Common myeloid progenitor, CD34-positive (primary cell): ENCODE measurements around the gene TARP.
"Not testable (repeated sequence)": the region's sequence is repeated elsewhere in the genome, so short reads cannot be mapped to it uniquely, and the experiment has no call there.

Source experiments
- CTCF ChIA-PET: fragments of 350-600 bp; sonication (Branson Sonifier 250); formaldehyde crosslinking; loops from one replicate; lab custom pipeline; 2021; ENCODE audit warnings: antibody characterized with exemption; lab: Charles Lee
- POLR2A ChIA-PET: fragments of 350-600 bp; sonication (Branson Sonifier 250); formaldehyde crosslinking; loops from one replicate; lab custom pipeline; 2021; ENCODE audit warnings: antibody characterized with exemption; lab: Charles Lee
- DNase-seq, 3 donors: peaks; one replicate each; pipeline versions ENCODE4 v3.0.0 to v3.0.0-alpha.2; 2013
- H3K27ac ChIP-seq, 2 experiments: 1 replicate in 1 of 2; 2 replicates in 1 of 2; pipeline ENCODE4 v1.7.0; 2013; ENCODE audit warnings: inconsistent platforms in 2 of 2, low read length in 2 of 2, mild to moderate bottlenecking in 2 of 2, low read depth in 1 of 2, moderate library complexity in 1 of 2; ENCODE audit not compliant: severe bottlenecking in 2 of 2, insufficient read depth in 1 of 2, poor library complexity in 1 of 2
- H3K27me3 ChIP-seq, 5 experiments: replicated peaks in 2 of 5; 1 replicate in 3 of 5; 2 replicates in 2 of 5; pipeline versions ENCODE4 v1.6.1 to v1.7.0; 2013; ENCODE audit warnings: low read length in 4 of 5, mild to moderate bottlenecking in 2 of 5, moderate library complexity in 2 of 5, inconsistent platforms in 1 of 5; ENCODE audit not compliant: insufficient read depth in 5 of 5, control insufficient read depth in 4 of 5
- H3K36me3 ChIP-seq, 4 experiments: 1 replicate in 2 of 4; 2 replicates in 2 of 4; pipeline versions ENCODE4 v1.6.1 to v1.7.0; 2013; ENCODE audit warnings: low read length in 3 of 4, control low read depth in 1 of 4, mild to moderate bottlenecking in 1 of 4; ENCODE audit not compliant: control insufficient read depth in 4 of 4, insufficient read depth in 4 of 4
- H3K4me1 ChIP-seq, 4 experiments: 1 replicate in 3 of 4; 2 replicates in 1 of 4; pipeline versions ENCODE4 v1.6.1 to v1.7.1; 2013; ENCODE audit warnings: low read length in 3 of 4, mild to moderate bottlenecking in 3 of 4, control low read depth in 1 of 4, inconsistent platforms in 1 of 4, moderate library complexity in 1 of 4; ENCODE audit not compliant: control insufficient read depth in 4 of 4, insufficient read depth in 4 of 4; ENCODE audit errors: control extremely low read depth in 1 of 4
- H3K4me3 ChIP-seq, 7 experiments: 1 replicate in 4 of 7; 2 replicates in 3 of 7; pipeline versions ENCODE4 v1.5.1 to v1.7.0; 2013; ENCODE audit warnings: mild to moderate bottlenecking in 7 of 7, low read length in 6 of 7, moderate library complexity in 6 of 7, inconsistent platforms in 2 of 7, low read depth in 2 of 7, control low read depth in 1 of 7; ENCODE audit not compliant: insufficient read depth in 4 of 7, control insufficient read depth in 1 of 7; ENCODE audit errors: extremely low read depth in 1 of 7
- H3K9me3 ChIP-seq, 5 experiments: 1 replicate in 4 of 5; 2 replicates in 1 of 5; pipeline versions ENCODE4 v1.6.1 to v1.7.1; 2013; ENCODE audit warnings: low read length in 4 of 5, mild to moderate bottlenecking in 2 of 5, inconsistent platforms in 1 of 5, low read depth in 1 of 5, moderate library complexity in 1 of 5; ENCODE audit not compliant: control insufficient read depth in 4 of 5, insufficient read depth in 2 of 5; ENCODE audit errors: control extremely low read depth in 1 of 5
- WGBS: methylation state at CpG from one replicate; pipeline ENCODE4 v1.1.5; 2013; ENCODE audit not compliant: insufficient coverage; 5-methylcytosine and 5-hydroxymethylcytosine counted together

TARP gene

GRCh38 chr7:38244516-38244915 lies 28.9 kb downstream of the TARP start:
- Histone ChIP-seq H3K36me3 (peaks cover 0 to 3% (median under 1%) of the 10 kb centered on the region in 4 experiments), H3K4me3 (no peak overlapping the region), H3K9me3 (no peaks in the 10 kb centered on the region), H3K27ac (no peak overlapping the region), H3K27me3 (no peaks in the 10 kb centered on the region), H3K4me1 (no peaks in the 10 kb centered on the region)
- no peak for DNase-seq
- POLR2A ChIA-PET, result no interaction called here
- WGBS, result 100% methylated on average over 10 of the region's 14 CpGs
- CTCF ChIA-PET, result no interaction called here

GRCh38 chr7:38243345-38243744 lies 30.1 kb downstream of the TARP start:
- CTCF ChIA-PET, result interaction anchor here (1.2 kb wide), 1 partner anchor 92 kb away, joined by 4 read pairs; no protein-coding TSS in a partner anchor
- H3K27me3 ChIP-seq, H3K9me3 ChIP-seq, POLR2A ChIA-PET, H3K36me3 ChIP-seq, H3K27ac ChIP-seq, H3K4me3 ChIP-seq, H3K4me1 ChIP-seq: not testable (repeated sequence)
- WGBS, result no CpG with 5 or more reads among the region's 5 CpGs
- peak in 1 of 3 donors; percentile 24 for DNase-seq

- Histone ChIP-seq H3K4me3 (no peak overlapping the region), H3K27ac (no peak overlapping the region), H3K9me3 (no peaks in the 10 kb centered on the region), H3K36me3 (peaks cover 0 to 2% (median under 1%) of the 10 kb centered on the region in 4 experiments), H3K27me3 (no peaks in the 10 kb centered on the region), H3K4me1 (no peaks in the 10 kb centered on the region)
- no CpG with 5 or more reads among the region's 6 CpGs for WGBS
- ChIA-PET POLR2A (no interaction called here), CTCF (interaction anchor here (1.2 kb wide), 1 partner anchor 93 kb away, joined by 4 read pairs; no protein-coding TSS in a partner anchor)
- no peak for DNase-seq
Observed at GRCh38 chr7:38242814-38243213, 30.6 kb downstream of the TARP start.

GRCh38 chr7:38241071-38241470 lies 32.4 kb downstream of the TARP start:
- Histone ChIP-seq H3K27me3 (no peaks in the 10 kb centered on the region), H3K4me1 (peaks cover 0 to 8% (median 2%) of the 10 kb centered on the region in 4 experiments), H3K9me3 (no peaks in the 10 kb centered on the region), H3K36me3 (peaks cover 0 to 3% (median under 1%) of the 10 kb centered on the region in 4 experiments), H3K4me3 (no peak overlapping the region), H3K27ac (no peak overlapping the region)
- ChIA-PET CTCF (interaction anchor here (0.6 kb wide), 1 partner anchor 133 kb away, joined by 3 read pairs; no protein-coding TSS in a partner anchor), POLR2A (no interaction called here)
- DNase-seq, result no peak
- WGBS, result no CpG with 5 or more reads among the region's 3 CpGs

GRCh38 chr7:38239129-38239528 lies 34.3 kb downstream of the TARP start:
- H3K4me1 ChIP-seq, result peaks cover 2 to 23% (median 5%) of the 10 kb centered on the region in 4 experiments
- WGBS, result 94% methylated on average over 6 of the region's 10 CpGs
- H3K4me3 ChIP-seq, CTCF ChIA-PET, H3K27me3 ChIP-seq, POLR2A ChIA-PET, H3K27ac ChIP-seq, DNase-seq, H3K36me3 ChIP-seq, H3K9me3 ChIP-seq: not testable (repeated sequence)

GRCh38 chr7:38235606-38236005 lies 37.8 kb downstream of the TARP start:
- no peak overlapping the region for H3K4me3 ChIP-seq
- H3K27ac ChIP-seq, result no peak overlapping the region
- peaks cover 24 to 50% (median 27%) of the 10 kb centered on the region in 4 experiments for H3K4me1 ChIP-seq
- 91% methylated on average over 1 of the region's 4 CpGs for WGBS
- no peaks in the 10 kb centered on the region for H3K9me3 ChIP-seq
- peaks cover 0 to 9% (median 2%) of the 10 kb centered on the region in 4 experiments for H3K36me3 ChIP-seq
- CTCF ChIA-PET, result interaction anchor here (0.9 to 2.0 kb wide), 7 partner anchors 9 to 100 kb away, joined by 3 to 6 read pairs (median 3); no protein-coding TSS in a partner anchor
- no peaks in the 10 kb centered on the region for H3K27me3 ChIP-seq
- POLR2A ChIA-PET, result no interaction called here
- no peak for DNase-seq

GRCh38 chr7:38234759-38235158 lies 38.7 kb downstream of the TARP start:
- ChIA-PET CTCF (interaction anchor here (1.1 to 2.0 kb wide), 6 partner anchors 8 to 93 kb away, joined by 3 to 5 read pairs (median 4); no protein-coding TSS in a partner anchor), POLR2A (interaction anchor here (0.7 kb wide), 1 partner anchor 134 kb away, joined by 10 read pairs; no protein-coding TSS in a partner anchor)
- not testable (repeated sequence) for H3K27me3 ChIP-seq, DNase-seq, H3K9me3 ChIP-seq, H3K27ac ChIP-seq, H3K4me3 ChIP-seq
- Histone ChIP-seq H3K36me3 (peaks cover 0 to 18% (median 8%) of the 10 kb centered on the region in 4 experiments), H3K4me1 (peaks cover 24 to 59% (median 28%) of the 10 kb centered on the region in 4 experiments)
- WGBS, result 98% methylated on average over 11 of the region's 11 CpGs
